ENCODE results near the gene TWF2.

DNA sequence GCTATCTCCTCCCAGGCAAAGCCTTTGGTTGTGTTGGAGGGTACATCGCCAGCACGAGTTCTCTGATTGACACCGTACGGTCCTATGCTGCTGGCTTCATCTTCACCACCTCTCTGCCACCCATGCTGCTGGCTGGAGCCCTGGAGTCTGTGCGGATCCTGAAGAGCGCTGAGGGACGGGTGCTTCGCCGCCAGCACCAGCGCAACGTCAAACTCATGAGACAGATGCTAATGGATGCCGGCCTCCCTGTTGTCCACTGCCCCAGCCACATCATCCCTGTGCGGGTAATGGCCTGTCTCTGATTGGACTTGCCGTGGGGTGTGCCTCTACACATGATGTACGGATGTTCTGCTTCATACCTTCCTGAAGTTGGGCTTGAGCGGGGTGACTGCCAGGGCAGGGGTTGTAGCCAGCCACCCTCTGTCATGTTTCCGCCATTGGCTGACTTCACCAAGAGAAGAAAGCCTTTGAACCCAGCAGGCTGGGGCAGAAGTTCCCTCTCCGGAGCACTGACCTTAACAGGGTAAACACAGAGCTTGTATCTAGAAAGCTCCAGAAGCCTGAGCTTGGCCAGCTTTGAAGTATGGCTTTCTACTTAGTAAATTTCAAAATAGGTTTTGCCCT lies 27.6 kb downstream of the TWF2 start:
- TF ChIP-seq POLR2AphosphoS5 (IDR thresholded peaks at IDR 0.05) = no peak
- TF ChIP-seq, protein P1, sequence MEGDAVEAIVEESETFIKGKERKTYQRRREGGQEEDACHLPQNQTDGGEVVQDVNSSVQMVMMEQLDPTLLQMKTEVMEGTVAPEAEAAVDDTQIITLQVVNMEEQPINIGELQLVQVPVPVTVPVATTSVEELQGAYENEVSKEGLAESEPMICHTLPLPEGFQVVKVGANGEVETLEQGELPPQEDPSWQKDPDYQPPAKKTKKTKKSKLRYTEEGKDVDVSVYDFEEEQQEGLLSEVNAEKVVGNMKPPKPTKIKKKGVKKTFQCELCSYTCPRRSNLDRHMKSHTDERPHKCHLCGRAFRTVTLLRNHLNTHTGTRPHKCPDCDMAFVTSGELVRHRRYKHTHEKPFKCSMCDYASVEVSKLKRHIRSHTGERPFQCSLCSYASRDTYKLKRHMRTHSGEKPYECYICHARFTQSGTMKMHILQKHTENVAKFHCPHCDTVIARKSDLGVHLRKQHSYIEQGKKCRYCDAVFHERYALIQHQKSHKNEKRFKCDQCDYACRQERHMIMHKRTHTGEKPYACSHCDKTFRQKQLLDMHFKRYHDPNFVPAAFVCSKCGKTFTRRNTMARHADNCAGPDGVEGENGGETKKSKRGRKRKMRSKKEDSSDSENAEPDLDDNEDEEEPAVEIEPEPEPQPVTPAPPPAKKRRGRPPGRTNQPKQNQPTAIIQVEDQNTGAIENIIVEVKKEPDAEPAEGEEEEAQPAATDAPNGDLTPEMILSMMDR (IDR thresholded peaks at IDR 0.05) = no peak

Measured in suprapubic skin (tissue), 3 donors.